Fibroblast of villous mesenchyme (primary cell): ENCODE measurements around the gene HOXD13. TPM values are rescaled to one million over a fixed set of nuclear protein-coding genes. Genes with fewer than 3 reads are reported as not detected.

Experiments used
- DNase-seq: peaks from one replicate; pipeline ENCODE4 v3.0.0-alpha.2; 2010; ENCODE audit warnings: low read depth
- H3K4me3 ChIP-seq: 2 replicates; pipeline ENCODE4 v1.5.1; 2011; ENCODE audit warnings: low read depth, mild to moderate bottlenecking, low read length
- CTCF ChIP-seq: IDR thresholded peaks from 2 replicates; pipeline ENCODE4 v1.5.1; 2012; ENCODE audit warnings: low read depth, mild to moderate bottlenecking, low read length; ENCODE audit not compliant: insufficient read depth
- total RNA-seq: library from RNA; depleted of rRNA; stranded (reverse); fragments of >200 nt; gene quantifications from 2 replicates; pipeline ENCODE4 v1.2.3, GENCODE V29; 2012

Gene HOXD13
- total RNA-seq, 1 donor, result 0.43 TPM

GRCh38 chr2:176109192-176109901 is 16.8 kb downstream of the HOXD13 start:
- no peak for TF ChIP-seq CTCF
- DNase-seq, result no peak
- H3K4me3 ChIP-seq, result peak overlapping the region; percentile 62

DNA sequence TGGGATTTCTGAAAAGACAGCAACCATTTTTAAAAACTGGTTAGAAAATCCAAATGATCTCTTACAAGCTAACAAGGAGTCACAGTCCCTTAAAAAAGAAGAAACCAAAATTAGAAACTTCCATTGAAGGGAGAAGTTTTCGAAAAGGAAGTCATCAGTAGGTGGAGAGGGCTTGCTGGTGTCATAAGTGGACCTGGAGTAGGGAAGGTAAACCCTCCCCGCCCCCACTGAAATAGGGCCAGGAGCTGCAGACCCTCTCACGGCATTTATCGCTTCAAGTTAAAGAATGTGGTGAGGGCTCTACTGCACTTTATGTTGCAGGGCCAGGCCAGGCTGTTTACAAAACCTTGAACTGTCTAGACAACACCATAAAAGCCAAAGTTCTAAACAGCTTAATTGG is 17.4 kb downstream of the HOXD13 start:
- TF ChIP-seq CTCF, result no peak
- H3K4me3 ChIP-seq, result peak overlapping the region; percentile 62
- peak; percentile 15 for DNase-seq

GRCh38 chr2:176110415-176111308 is 18.1 kb downstream of the HOXD13 start:
- no peak for DNase-seq
- peak overlapping the region; percentile 62 for H3K4me3 ChIP-seq
- no peak for TF ChIP-seq CTCF

- peak; percentile 79 for DNase-seq
- peak overlapping the region; percentile 62 for H3K4me3 ChIP-seq
- peak; percentile 74 for TF ChIP-seq CTCF
Observed at GRCh38 chr2:176111309-176111663, 18.8 kb downstream of the HOXD13 start.

DNA sequence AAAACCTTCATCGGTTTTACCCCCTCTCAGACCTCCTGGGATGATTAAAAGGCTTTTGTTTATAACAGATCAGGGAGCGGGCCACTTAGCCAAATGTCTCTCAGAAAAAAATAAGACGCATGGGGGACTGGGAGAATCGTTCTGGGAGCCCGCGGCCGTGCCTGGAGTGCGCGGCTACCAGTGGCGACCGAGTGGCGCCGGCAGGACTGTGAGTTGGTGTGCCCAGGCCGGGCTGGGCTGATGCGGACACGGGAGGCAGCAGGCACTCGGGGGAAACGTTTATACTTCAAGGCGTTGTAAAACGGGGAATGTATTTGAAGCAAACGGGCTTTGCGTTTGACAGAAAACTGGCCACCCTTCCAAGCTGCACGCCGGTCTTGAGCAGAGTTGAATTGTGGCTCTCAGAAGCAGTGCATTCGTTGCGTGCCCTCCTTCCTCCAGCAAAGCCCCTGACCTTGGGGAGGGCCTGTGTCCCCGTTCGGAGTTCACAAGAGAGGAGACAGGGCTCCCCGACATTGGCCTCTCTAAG is 19.4 kb downstream of the HOXD13 start:
- H3K4me3 ChIP-seq, result peak overlapping the region; percentile 62
- TF ChIP-seq CTCF, result no peak
- DNase-seq, result no peak

- peak overlapping the region; percentile 62 for H3K4me3 ChIP-seq
- no peak for TF ChIP-seq CTCF
- DNase-seq, result peak; percentile 24
Observed at GRCh38 chr2:176112375-176113302, 20.1 kb downstream of the HOXD13 start.
